K562 (cell line): ENCODE measurements around the gene PHKB. TPM values are rescaled to one million over a fixed set of nuclear protein-coding genes. Genes with fewer than 3 reads are reported as not detected.

ENCODE experiments used
- ATAC-seq: fragments of 200-7000 bp; cut with Tn5 transposase; 3 replicates; pipeline ENCODE4 v1.9.1; 2020; ENCODE audit warnings: moderate library complexity
- BruUV-seq: library from RNA; stranded (reverse); fragments of 400-500 nt; replicated peaks from 2 replicates; lab custom pipeline; 2021; lab: Mats Ljungman, UMichigan
- CTCF ChIA-PET: fragments of 300-600 bp; formaldehyde crosslinking; extraction: SDS; loops from one replicate; lab custom pipeline; 2021; ENCODE audit warnings: low intra/inter-chr PET ratio; lab: Yijun Ruan, JAX
- POLR2A ChIA-PET: fragments of 300-600, 350-650 bp; sonication (Branson Sonifier 250); formaldehyde crosslinking; extraction: SDS; loops from one replicate; lab custom pipeline; 2021; ENCODE audit warnings: antibody characterized with exemption, inconsistent platforms; lab: Yijun Ruan, JAX
- DNase-seq, 4 experiments: peaks; one replicate each; pipeline versions ENCODE4 v3.0.0 to v3.0.0-alpha.2; 2011 to 2018; ENCODE audit warnings: low spot score in 3 of 4, mixed read lengths in 3 of 4; ENCODE audit errors: extremely low read depth in 1 of 4
- FAIRE-seq: peaks from 2 replicates; lab custom pipeline; 2011; peaks lifted over from hg19 to GRCh38; lab: Jason Lieb, UNC
- H2AFZ ChIP-seq: 2 replicates; pipeline ENCODE4 v1.6.0; 2011; ENCODE audit warnings: low read depth, low read length, control low read depth, inconsistent platforms
- H3K27ac ChIP-seq: fragments of 200-600 bp; 3 replicates; pipeline ENCODE4 v1.8.0; 2011; ENCODE audit warnings: low read depth, mild to moderate bottlenecking, control low read depth, inconsistent platforms, low read length, moderate library complexity, mixed read lengths; ENCODE audit errors: extremely low read depth
- H3K27me3 ChIP-seq, 2 experiments: fragments of 300-600 bp in 1 of 2; 2 replicates in 1 of 2; 3 replicates in 1 of 2; pipeline versions ENCODE4 v1.6.0 to v1.8.0; 2011; ENCODE audit warnings: inconsistent platforms in 2 of 2, low read length in 2 of 2, mild to moderate bottlenecking in 1 of 2, mixed read lengths in 1 of 2, moderate library complexity in 1 of 2; ENCODE audit not compliant: control insufficient read depth in 2 of 2, insufficient read depth in 2 of 2
- H3K36me3 ChIP-seq: fragments of 300-600 bp; 3 replicates; pipeline ENCODE4 v1.8.0; 2011; ENCODE audit warnings: mild to moderate bottlenecking, low read length, inconsistent platforms; ENCODE audit not compliant: control insufficient read depth, insufficient read depth
- H3K4me1 ChIP-seq, 2 experiments: fragments of 200-600 bp in 1 of 2; replicated peaks in 1 of 2; 2 replicates in 1 of 2; 3 replicates in 1 of 2; pipeline versions ENCODE4 v1.5.1 to v1.8.0; 2011; ENCODE audit warnings: inconsistent platforms in 2 of 2, low read length in 2 of 2, mild to moderate bottlenecking in 1 of 2, mixed read lengths in 1 of 2, moderate library complexity in 1 of 2; ENCODE audit not compliant: control insufficient read depth in 2 of 2, insufficient read depth in 2 of 2
- H3K4me2 ChIP-seq: 2 replicates; pipeline ENCODE4 v1.6.1; 2011; ENCODE audit warnings: low read length, control low read depth, inconsistent platforms, mixed read lengths; ENCODE audit not compliant: insufficient read depth
- H3K4me3 ChIP-seq: fragments of 200-600 bp; sonication (generic), shearing (Covaris generic); 2 replicates; pipeline ENCODE4 v1.5.1; 2016; ENCODE audit warnings: control low read depth, inconsistent platforms
- H3K79me2 ChIP-seq: fragments of 200-600 bp; 3 replicates; pipeline ENCODE4 v1.8.0; 2011; ENCODE audit warnings: low read length, inconsistent platforms; ENCODE audit not compliant: control insufficient read depth, insufficient read depth
- H3K9ac ChIP-seq, 2 experiments: 2 replicates each; pipeline versions ENCODE4 v1.6.0 to v1.6.1; 2011; ENCODE audit warnings: low read depth in 2 of 2, low read length in 2 of 2, control low read depth in 1 of 2, inconsistent platforms in 1 of 2, mild to moderate bottlenecking in 1 of 2, mixed read lengths in 1 of 2; ENCODE audit not compliant: insufficient read depth in 1 of 2
- H3K9me1 ChIP-seq: one replicate; pipeline ENCODE4 v1.6.0; 2011; ENCODE audit warnings: inconsistent platforms, mild to moderate bottlenecking, low read length, moderate library complexity; ENCODE audit not compliant: control insufficient read depth, insufficient read depth
- H3K9me3 ChIP-seq: replicated peaks from 2 replicates; pipeline ENCODE4 v1.5.1; 2011; ENCODE audit warnings: low read depth, low read length, inconsistent platforms; ENCODE audit not compliant: control insufficient read depth, insufficient read depth
- H4K20me1 ChIP-seq: replicated peaks from 2 replicates; pipeline ENCODE4 v1.6.1; 2011; ENCODE audit warnings: low read length, inconsistent platforms, mixed read lengths; ENCODE audit not compliant: control insufficient read depth, insufficient read depth
- BCOR ChIP-seq: fragments of 450-650 bp; IDR thresholded peaks from 2 replicates; pipeline ENCODE4 v1.6.1; 2016
- CEBPB ChIP-seq: fragments of 450-650 bp; IDR thresholded peaks from 2 replicates; pipeline ENCODE4 v1.6.1; 2016; ENCODE audit warnings: missing genetic modification characterization, missing compliant biosample characterization
- FOS ChIP-seq: IDR thresholded peaks from 3 replicates; pipeline ENCODE4 v1.6.1; 2011; ENCODE audit not compliant: insufficient read length; ENCODE audit errors: extremely low read depth
- KHSRP ChIP-seq: fragments of 450-650 bp; IDR thresholded peaks from 2 replicates; pipeline ENCODE4 v1.6.1; 2017
- MTA3 ChIP-seq: fragments of 450-650 bp; formaldehyde crosslinking; IDR thresholded peaks from 2 replicates; pipeline ENCODE4 v1.6.1; 2017; ENCODE audit warnings: mild to moderate bottlenecking, borderline replicate concordance
- SAFB ChIP-seq: fragments of 200-400 bp; formaldehyde crosslinking; IDR thresholded peaks from 2 replicates; pipeline ENCODE4 v1.6.1; 2017; ENCODE audit warnings: low read depth, low read length, borderline replicate concordance
- TRIM24 ChIP-seq, 2 experiments: fragments of 450-650 bp; IDR thresholded peaks; 2 replicates each; pipeline ENCODE4 v1.6.1; 2016
- ZZZ3 ChIP-seq: fragments of 450-650 bp; IDR thresholded peaks from 2 replicates; pipeline ENCODE4 v1.6.1; 2016; ENCODE audit warnings: antibody characterized with exemption, mild to moderate bottlenecking, moderate library complexity
- in situ Hi-C: fragments of 300-500 bp; cut with MboI; formaldehyde crosslinking; loops from 4 replicates; pipeline ENCODE4 v1.15.0; 2018; ENCODE audit warnings: inconsistent platforms, mixed read lengths
- intact Hi-C: fragments of 100-400 bp; cut with micrococcal nuclease; formaldehyde crosslinking; loops from 2 replicates; pipeline ENCODE4 v1.14.2; 2022
- polyA plus RNA-seq, 8 experiments: library from polyadenylated mRNA; depleted of rRNA in 4 of 8; stranded (reverse) in 5 of 8; unstranded in 3 of 8; fragments of >200 nt; fragmentation: Nextera tagmentation in 2 of 8; fragmentation: Illumina TruSeq in 1 of 8; extraction: Ambion mirVana in 2 of 8; extraction: Trizol in 1 of 8; gene quantifications; 2 replicates each; pipeline versions ENCODE4 v1.2.1 to v1.2.3, GENCODE V29; 2011 to 2014; ENCODE audit warnings: inconsistent platforms in 1 of 8, missing spikeins in 1 of 8
- total RNA-seq, 7 experiments: library from RNA; depleted of rRNA in 6 of 7; stranded (reverse); fragments of >200 nt in 6 of 7; fragmentation: Illumina TruSeq in 2 of 7; extraction: Trizol in 2 of 7; gene quantifications; 2 replicates each; pipeline versions ENCODE4 v1.2.1 to v1.2.3, GENCODE V29; 2011 to 2021; ENCODE audit warnings: low replicate concordance in 1 of 7
- TF ChIP-seq, protein P1 (sequence below): fragments of 450-650 bp; conservative IDR thresholded peaks from 2 replicates; pipeline ENCODE4 v1.6.1; 2016; ENCODE audit warnings: missing genetic modification characterization, low read depth, mild to moderate bottlenecking, control low read depth, missing compliant biosample characterization
- TF ChIP-seq, protein P2 (sequence below), 2 experiments: fragments of 450-650 bp in 1 of 2; IDR thresholded peaks; 2 replicates each; pipeline ENCODE4 v1.6.1; 2011 to 2017; ENCODE audit warnings: low read depth in 2 of 2, antibody characterized with exemption in 1 of 2, borderline replicate concordance in 1 of 2, low read length in 1 of 2, mild to moderate bottlenecking in 1 of 2, mixed read lengths in 1 of 2; ENCODE audit not compliant: control insufficient read depth in 1 of 2
- TF ChIP-seq, protein P3 (sequence below): sonication (generic); formaldehyde crosslinking; IDR thresholded peaks from 2 replicates; pipeline ENCODE4 v1.4.0; 2020; ENCODE audit warnings: mild to moderate bottlenecking, missing genetic modification reagents
- TF ChIP-seq, protein P4 (sequence below): fragments of 450-650 bp; IDR thresholded peaks from 2 replicates; pipeline ENCODE4 v1.6.1; 2017; ENCODE audit warnings: mild to moderate bottlenecking, moderate library complexity
- TF ChIP-seq, protein P5 (sequence below): sonication (generic); formaldehyde crosslinking; IDR thresholded peaks from 2 replicates; pipeline ENCODE4 v1.9.0; 2022; ENCODE audit warnings: mild to moderate bottlenecking, missing genetic modification reagents

Gene PHKB
- total and polyA plus RNA-seq, 9 of the 15 experiments (the other 6 are each of a cell fraction or from before 2014, with no cell fraction given), result 24.7 to 92.3 (median 67.0) TPM

DNA sequence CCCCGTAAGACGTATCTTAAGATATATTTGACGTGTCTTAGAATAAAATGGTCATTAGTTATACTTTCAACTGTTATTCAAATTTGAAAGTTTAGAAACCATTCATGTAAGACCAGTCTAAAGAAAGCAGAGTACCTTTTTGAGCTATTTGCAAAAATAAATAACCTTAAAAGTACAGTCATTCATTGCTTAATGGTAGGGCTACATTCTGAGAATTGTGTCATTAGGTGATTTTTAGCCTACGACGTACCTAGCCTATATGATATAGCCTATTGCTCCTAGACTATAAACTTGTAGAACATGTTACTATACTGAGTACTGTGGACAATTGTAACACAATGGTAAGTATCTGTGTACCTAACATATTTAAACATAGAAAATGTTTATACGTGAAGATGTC is 139.2 kb downstream of the PHKB start (continued):
- TF ChIP-seq, protein P1, sequence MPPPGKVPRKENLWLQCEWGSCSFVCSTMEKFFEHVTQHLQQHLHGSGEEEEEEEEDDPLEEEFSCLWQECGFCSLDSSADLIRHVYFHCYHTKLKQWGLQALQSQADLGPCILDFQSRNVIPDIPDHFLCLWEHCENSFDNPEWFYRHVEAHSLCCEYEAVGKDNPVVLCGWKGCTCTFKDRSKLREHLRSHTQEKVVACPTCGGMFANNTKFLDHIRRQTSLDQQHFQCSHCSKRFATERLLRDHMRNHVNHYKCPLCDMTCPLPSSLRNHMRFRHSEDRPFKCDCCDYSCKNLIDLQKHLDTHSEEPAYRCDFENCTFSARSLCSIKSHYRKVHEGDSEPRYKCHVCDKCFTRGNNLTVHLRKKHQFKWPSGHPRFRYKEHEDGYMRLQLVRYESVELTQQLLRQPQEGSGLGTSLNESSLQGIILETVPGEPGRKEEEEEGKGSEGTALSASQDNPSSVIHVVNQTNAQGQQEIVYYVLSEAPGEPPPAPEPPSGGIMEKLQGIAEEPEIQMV (tag), result no peak
- no peak for TF ChIP-seq KHSRP

DNA sequence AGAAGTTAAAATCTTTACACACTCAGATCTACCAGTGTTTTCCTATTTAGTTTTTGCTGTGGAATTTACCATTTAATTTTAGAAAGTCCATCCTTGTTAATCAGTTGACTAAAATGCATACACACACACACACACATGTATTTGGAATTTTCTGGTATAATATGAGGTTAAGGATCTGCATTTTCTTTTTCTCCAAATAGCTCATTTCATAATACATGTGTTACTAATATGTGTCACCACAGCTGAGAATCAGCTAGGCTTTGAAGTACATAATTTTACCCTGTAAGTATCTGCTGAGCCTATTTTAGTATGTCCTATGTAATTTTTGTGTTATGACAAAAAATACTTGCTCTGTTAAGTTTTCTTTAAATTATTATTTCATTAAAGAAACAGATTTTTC is 143.2 kb downstream of the PHKB start:
- Histone ChIP-seq H3K4me1 (no peaks in the 10 kb centered on the region), H4K20me1 (no peaks in the 10 kb centered on the region), H3K9ac (no peak overlapping the region), H3K9me3 (no peaks in the 10 kb centered on the region), H3K27me3 (no peaks in the 10 kb centered on the region), H3K79me2 (no peaks in the 10 kb centered on the region), H3K9me1 (no peaks in the 10 kb centered on the region), H3K4me3 (no peak overlapping the region), H2AFZ (no peak overlapping the region), H3K36me3 (peaks cover 30% of the 10 kb centered on the region), H3K4me2 (no peak overlapping the region), H3K27ac (no peak overlapping the region)
- FAIRE-seq (no peak), DNase-seq (no peak), ATAC-seq (no peak)
- CTCF ChIA-PET, result no interaction called here
- POLR2A ChIA-PET, result no interaction called here
- in situ Hi-C loops (no loop called here), intact Hi-C loops (no loop called here)
- BruUV-seq, result no TSS peak
- TF ChIP-seq BCOR (no peak), MTA3 (no peak), TRIM24 (IDR thresholded peaks at IDR 0.05) (no peak), SAFB (no peak), FOS (no peak), ZZZ3 (no peak), CEBPB (tag) (no peak)
- TF ChIP-seq, protein P2, sequence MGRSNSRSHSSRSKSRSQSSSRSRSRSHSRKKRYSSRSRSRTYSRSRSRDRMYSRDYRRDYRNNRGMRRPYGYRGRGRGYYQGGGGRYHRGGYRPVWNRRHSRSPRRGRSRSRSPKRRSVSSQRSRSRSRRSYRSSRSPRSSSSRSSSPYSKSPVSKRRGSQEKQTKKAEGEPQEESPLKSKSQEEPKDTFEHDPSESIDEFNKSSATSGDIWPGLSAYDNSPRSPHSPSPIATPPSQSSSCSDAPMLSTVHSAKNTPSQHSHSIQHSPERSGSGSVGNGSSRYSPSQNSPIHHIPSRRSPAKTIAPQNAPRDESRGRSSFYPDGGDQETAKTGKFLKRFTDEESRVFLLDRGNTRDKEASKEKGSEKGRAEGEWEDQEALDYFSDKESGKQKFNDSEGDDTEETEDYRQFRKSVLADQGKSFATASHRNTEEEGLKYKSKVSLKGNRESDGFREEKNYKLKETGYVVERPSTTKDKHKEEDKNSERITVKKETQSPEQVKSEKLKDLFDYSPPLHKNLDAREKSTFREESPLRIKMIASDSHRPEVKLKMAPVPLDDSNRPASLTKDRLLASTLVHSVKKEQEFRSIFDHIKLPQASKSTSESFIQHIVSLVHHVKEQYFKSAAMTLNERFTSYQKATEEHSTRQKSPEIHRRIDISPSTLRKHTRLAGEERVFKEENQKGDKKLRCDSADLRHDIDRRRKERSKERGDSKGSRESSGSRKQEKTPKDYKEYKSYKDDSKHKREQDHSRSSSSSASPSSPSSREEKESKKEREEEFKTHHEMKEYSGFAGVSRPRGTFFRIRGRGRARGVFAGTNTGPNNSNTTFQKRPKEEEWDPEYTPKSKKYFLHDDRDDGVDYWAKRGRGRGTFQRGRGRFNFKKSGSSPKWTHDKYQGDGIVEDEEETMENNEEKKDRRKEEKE (IDR thresholded peaks at IDR 0.05; ENCODE audit: borderline replicate concordance in 1 of 2, control insufficient read depth in 1 of 2, low read depth in 2 of 2, low read length in 1 of 2), result no peak
- TF ChIP-seq, protein P3, sequence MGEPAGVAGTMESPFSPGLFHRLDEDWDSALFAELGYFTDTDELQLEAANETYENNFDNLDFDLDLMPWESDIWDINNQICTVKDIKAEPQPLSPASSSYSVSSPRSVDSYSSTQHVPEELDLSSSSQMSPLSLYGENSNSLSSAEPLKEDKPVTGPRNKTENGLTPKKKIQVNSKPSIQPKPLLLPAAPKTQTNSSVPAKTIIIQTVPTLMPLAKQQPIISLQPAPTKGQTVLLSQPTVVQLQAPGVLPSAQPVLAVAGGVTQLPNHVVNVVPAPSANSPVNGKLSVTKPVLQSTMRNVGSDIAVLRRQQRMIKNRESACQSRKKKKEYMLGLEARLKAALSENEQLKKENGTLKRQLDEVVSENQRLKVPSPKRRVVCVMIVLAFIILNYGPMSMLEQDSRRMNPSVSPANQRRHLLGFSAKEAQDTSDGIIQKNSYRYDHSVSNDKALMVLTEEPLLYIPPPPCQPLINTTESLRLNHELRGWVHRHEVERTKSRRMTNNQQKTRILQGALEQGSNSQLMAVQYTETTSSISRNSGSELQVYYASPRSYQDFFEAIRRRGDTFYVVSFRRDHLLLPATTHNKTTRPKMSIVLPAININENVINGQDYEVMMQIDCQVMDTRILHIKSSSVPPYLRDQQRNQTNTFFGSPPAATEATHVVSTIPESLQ (CRISPR knock-in tag), result no peak
- TF ChIP-seq, protein P4, sequence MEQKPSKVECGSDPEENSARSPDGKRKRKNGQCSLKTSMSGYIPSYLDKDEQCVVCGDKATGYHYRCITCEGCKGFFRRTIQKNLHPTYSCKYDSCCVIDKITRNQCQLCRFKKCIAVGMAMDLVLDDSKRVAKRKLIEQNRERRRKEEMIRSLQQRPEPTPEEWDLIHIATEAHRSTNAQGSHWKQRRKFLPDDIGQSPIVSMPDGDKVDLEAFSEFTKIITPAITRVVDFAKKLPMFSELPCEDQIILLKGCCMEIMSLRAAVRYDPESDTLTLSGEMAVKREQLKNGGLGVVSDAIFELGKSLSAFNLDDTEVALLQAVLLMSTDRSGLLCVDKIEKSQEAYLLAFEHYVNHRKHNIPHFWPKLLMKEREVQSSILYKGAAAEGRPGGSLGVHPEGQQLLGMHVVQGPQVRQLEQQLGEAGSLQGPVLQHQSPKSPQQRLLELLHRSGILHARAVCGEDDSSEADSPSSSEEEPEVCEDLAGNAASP, result no peak
- TF ChIP-seq, protein P5, sequence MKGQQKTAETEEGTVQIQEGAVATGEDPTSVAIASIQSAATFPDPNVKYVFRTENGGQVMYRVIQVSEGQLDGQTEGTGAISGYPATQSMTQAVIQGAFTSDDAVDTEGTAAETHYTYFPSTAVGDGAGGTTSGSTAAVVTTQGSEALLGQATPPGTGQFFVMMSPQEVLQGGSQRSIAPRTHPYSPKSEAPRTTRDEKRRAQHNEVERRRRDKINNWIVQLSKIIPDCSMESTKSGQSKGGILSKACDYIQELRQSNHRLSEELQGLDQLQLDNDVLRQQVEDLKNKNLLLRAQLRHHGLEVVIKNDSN (CRISPR knock-in tag), result no peak
